Endodermal cell (in vitro differentiated cells): ENCODE measurements around the gene PRDM16. TPM values are rescaled to one million over a fixed set of nuclear protein-coding genes. Genes with fewer than 3 reads are reported as not detected.

Experiments
- DNase-seq: peaks from one replicate; pipeline ENCODE4 v3.0.0-alpha.2; 2017
- H3K27ac ChIP-seq: 2 replicates; pipeline ENCODE4 v1.5.1; 2013; ENCODE audit warnings: mild to moderate bottlenecking, low read depth, low read length, moderate library complexity
- H3K27me3 ChIP-seq: 2 replicates; pipeline ENCODE4 v1.6.1; 2013; ENCODE audit warnings: mild to moderate bottlenecking, low read length, moderate library complexity; ENCODE audit not compliant: insufficient read depth, control insufficient read depth, poor library complexity, severe bottlenecking
- H3K36me3 ChIP-seq: 2 replicates; pipeline ENCODE4 v1.7.0; 2013; ENCODE audit warnings: mild to moderate bottlenecking, low read length, moderate library complexity; ENCODE audit not compliant: control insufficient read depth, insufficient read depth
- H3K4me1 ChIP-seq: one replicate; pipeline ENCODE4 v1.7.0; 2013; ENCODE audit warnings: low read length; ENCODE audit not compliant: control insufficient read depth, insufficient read depth
- H3K4me3 ChIP-seq: 2 replicates; pipeline ENCODE4 v1.5.1; 2013; ENCODE audit warnings: mild to moderate bottlenecking, low read length, moderate library complexity
- H3K9ac ChIP-seq: 2 replicates; pipeline ENCODE4 v1.6.1; 2013; ENCODE audit warnings: mild to moderate bottlenecking, low read length, moderate library complexity; ENCODE audit not compliant: poor library complexity, severe bottlenecking; ENCODE audit errors: extremely low read depth
- H3K9me3 ChIP-seq: 2 replicates; pipeline ENCODE4 v1.6.1; 2013; ENCODE audit warnings: mild to moderate bottlenecking, low read length, moderate library complexity; ENCODE audit not compliant: control insufficient read depth
- H3K27ac Mint-ChIP-seq: 2 replicates; pipeline ENCODE4 v1.8.0; 2020; ENCODE audit warnings: mixed read lengths
- H3K27me3 Mint-ChIP-seq: 2 replicates; pipeline ENCODE4 v1.8.0; 2021; ENCODE audit warnings: mild to moderate bottlenecking, mixed read lengths; ENCODE audit not compliant: insufficient read depth
- H3K36me3 Mint-ChIP-seq: 2 replicates; pipeline ENCODE4 v1.8.0; 2020; ENCODE audit warnings: low read depth, mixed read lengths
- H3K4me1 Mint-ChIP-seq: 2 replicates; pipeline ENCODE4 v1.8.0; 2020; ENCODE audit warnings: mixed read lengths
- H3K4me3 Mint-ChIP-seq: 2 replicates; pipeline ENCODE4 v1.8.0; 2020; ENCODE audit warnings: mild to moderate bottlenecking, moderate library complexity, mixed read lengths
- H3K9me3 Mint-ChIP-seq: 2 replicates; pipeline ENCODE4 v1.8.0; 2020; ENCODE audit warnings: mild to moderate bottlenecking, mixed read lengths
- CTCF ChIP-seq: fragments of 200-600 bp; sonication (generic); conservative IDR thresholded peaks from 2 replicates; pipeline ENCODE4 v1.5.0; 2021; ENCODE audit warnings: antibody characterized with exemption, mild to moderate bottlenecking
- WGBS, 2 experiments: methylation state at CpG; one replicate each; pipeline versions ENCODE4 v1.1.5 to v1.1.7; 2013; ENCODE audit warnings: missing lambda C conversion rate in 2 of 2, mixed read lengths in 1 of 2; ENCODE audit not compliant: insufficient coverage in 1 of 2, insufficient read length in 1 of 2; 5-methylcytosine and 5-hydroxymethylcytosine counted together
- total RNA-seq, 2 donors: library from RNA; stranded (reverse); fragmentation: NEBNext Ultra II Directional in 1 of 2; extraction: Animal tissue kit (Norgen Biotek cat#: 25700) in 1 of 2; gene quantifications; 2 replicates in 1 of 2; 3 replicates in 1 of 2; pipeline ENCODE4 v1.2.1, GENCODE V29; 2021

The PRDM16 gene
- total RNA-seq, 2 donors from 2014 or later = 2.1 to 4.0 TPM

GRCh38 chr1:3082051-3082450, 13.0 kb downstream of the PRDM16 start:
- Histone ChIP-seq H3K9ac (no peak overlapping the region), H3K36me3 (no peaks in the 10 kb centered on the region), H3K27ac (no peak overlapping the region), H3K4me3 (no peak overlapping the region), H3K9me3 (no peaks in the 10 kb centered on the region), H3K4me1 (peaks cover 4% of the 10 kb centered on the region), H3K27me3 (peaks cover 8% of the 10 kb centered on the region)
- H3K27ac Mint-ChIP-seq = no peak overlapping the region
- no peak for DNase-seq
- H3K27me3 Mint-ChIP-seq = peaks cover 2% of the 10 kb centered on the region
- H3K9me3 Mint-ChIP-seq = no peaks in the 10 kb centered on the region
- no peaks in the 10 kb centered on the region for H3K36me3 Mint-ChIP-seq
- H3K4me3 Mint-ChIP-seq = no peak overlapping the region
- WGBS, 2 experiments = 94 to 100% methylated on average over 1 to 8 of the region's 8 CpGs
- H3K4me1 Mint-ChIP-seq = no peaks in the 10 kb centered on the region
- no peak for TF ChIP-seq CTCF

GRCh38 chr1:3082571-3083516, 13.8 kb downstream of the PRDM16 start:
- Histone ChIP-seq H3K4me1 (peaks cover 4% of the 10 kb centered on the region), H3K4me3 (no peak overlapping the region), H3K27ac (no peak overlapping the region), H3K36me3 (no peaks in the 10 kb centered on the region), H3K27me3 (peaks cover under 1% of the 10 kb centered on the region), H3K9me3 (no peaks in the 10 kb centered on the region), H3K9ac (no peak overlapping the region)
- Mint-ChIP-seq H3K27me3 (no peaks in the 10 kb centered on the region), H3K4me1 (no peaks in the 10 kb centered on the region), H3K27ac (no peak overlapping the region), H3K4me3 (no peak overlapping the region), H3K36me3 (no peaks in the 10 kb centered on the region), H3K9me3 (no peaks in the 10 kb centered on the region)
- TF ChIP-seq CTCF = no peak
- 94 to 95% methylated on average over 32 to 42 of the region's 42 CpGs for WGBS, 2 experiments
- DNase-seq = peak; percentile 52

GRCh38 chr1:3084154-3084553, 15.2 kb downstream of the PRDM16 start:
- no peaks in the 10 kb centered on the region for H3K27me3 Mint-ChIP-seq
- H3K36me3 ChIP-seq = no peaks in the 10 kb centered on the region
- no peak overlapping the region for H3K4me3 Mint-ChIP-seq
- no peak overlapping the region for H3K27ac Mint-ChIP-seq
- no peaks in the 10 kb centered on the region for H3K27me3 ChIP-seq
- peaks cover 4% of the 10 kb centered on the region for H3K4me1 ChIP-seq
- TF ChIP-seq CTCF = no peak
- WGBS, 2 experiments = 81 to 83% methylated on average over 12 to 16 of the region's 16 CpGs
- no peak overlapping the region for H3K4me3 ChIP-seq
- no peak overlapping the region for H3K9ac ChIP-seq
- H3K9me3 Mint-ChIP-seq = no peaks in the 10 kb centered on the region
- no peaks in the 10 kb centered on the region for H3K36me3 Mint-ChIP-seq
- no peaks in the 10 kb centered on the region for H3K4me1 Mint-ChIP-seq
- H3K9me3 ChIP-seq = no peaks in the 10 kb centered on the region
- H3K27ac ChIP-seq = no peak overlapping the region
- DNase-seq = no peak
